Loucy (cell line): ENCODE results near the gene SASH1.

ENCODE experiments used
- H2AFZ ChIP-seq: fragments of 200-600 bp; sonication (generic); 2 replicates; pipeline ENCODE4 v1.6.0; 2016; ENCODE audit warnings: antibody characterized with exemption, mild to moderate bottlenecking, low read length, moderate library complexity
- H3F3A ChIP-seq: fragments of 200-600 bp; 2 replicates; pipeline ENCODE4 v1.6.0; 2016; ENCODE audit warnings: antibody characterized with exemption, low read depth, mild to moderate bottlenecking
- H3K27me3 ChIP-seq: fragments of 200-600 bp; sonication (generic); 2 replicates; pipeline ENCODE4 v1.6.1; 2014; ENCODE audit warnings: low read length, mild to moderate bottlenecking; ENCODE audit not compliant: insufficient read depth, poor library complexity, severe bottlenecking
- H3K36me3 ChIP-seq: fragments of 200-600 bp; sonication (generic); 2 replicates; pipeline ENCODE4 v1.6.1; 2016; ENCODE audit warnings: low read length; ENCODE audit not compliant: insufficient read depth
- H3K4me1 ChIP-seq: fragments of 200-600 bp; sonication (generic); 2 replicates; pipeline ENCODE4 v1.5.1; 2014; ENCODE audit warnings: low read length, mild to moderate bottlenecking; ENCODE audit not compliant: insufficient read depth, poor library complexity, severe bottlenecking
- H3K4me2 ChIP-seq: fragments of 200-600 bp; sonication (generic); 2 replicates; pipeline ENCODE4 v1.6.0; 2014; ENCODE audit warnings: antibody characterized with exemption, low read length, low read depth, mild to moderate bottlenecking; ENCODE audit not compliant: poor library complexity, severe bottlenecking
- H3K4me3 ChIP-seq: fragments of 200-600 bp; sonication (generic); 2 replicates; pipeline ENCODE4 v1.5.1; 2014; ENCODE audit warnings: low read length, mild to moderate bottlenecking, mixed read lengths; ENCODE audit not compliant: poor library complexity, severe bottlenecking
- H3K79me2 ChIP-seq: fragments of 200-600 bp; sonication (generic); 2 replicates; pipeline ENCODE4 v1.6.1; 2014; ENCODE audit warnings: low read length; ENCODE audit not compliant: insufficient read depth
- H3K9ac ChIP-seq: fragments of 200-600 bp; sonication (generic); 2 replicates; pipeline ENCODE4 v1.6.0; 2014; ENCODE audit warnings: mild to moderate bottlenecking, low read depth, low read length, moderate library complexity; ENCODE audit not compliant: poor library complexity, severe bottlenecking
- H3K9me2 ChIP-seq: fragments of 200-600 bp; sonication (generic); replicated peaks from 2 replicates; pipeline ENCODE4 v1.6.1; 2016; ENCODE audit warnings: low read depth, low read length, mixed read lengths
- H3K9me3 ChIP-seq: fragments of 200-600 bp; sonication (generic); 2 replicates; pipeline ENCODE4 v1.6.1; 2014; ENCODE audit warnings: mild to moderate bottlenecking, antibody characterized with exemption, low read length, low read depth; ENCODE audit not compliant: insufficient read depth
- H4K20me1 ChIP-seq: fragments of 200-600 bp; sonication (generic); 2 replicates; pipeline ENCODE4 v1.6.0; 2014; ENCODE audit warnings: antibody characterized with exemption, low read length, mild to moderate bottlenecking; ENCODE audit not compliant: insufficient read depth, poor library complexity, severe bottlenecking
- EZH2phosphoT487 ChIP-seq: fragments of 200-600 bp; IDR thresholded peaks from 2 replicates; pipeline ENCODE4 v1.6.1; 2018; ENCODE audit warnings: antibody characterized with exemption, mild to moderate bottlenecking, moderate library complexity, borderline replicate concordance
- TF ChIP-seq, protein P1 (sequence below): fragments of 200-600 bp; sonication (generic); conservative IDR thresholded peaks from 2 replicates; pipeline ENCODE4 v1.5.1; 2014; ENCODE audit warnings: mild to moderate bottlenecking, antibody characterized with exemption, low read length

The SASH1 gene

DNA sequence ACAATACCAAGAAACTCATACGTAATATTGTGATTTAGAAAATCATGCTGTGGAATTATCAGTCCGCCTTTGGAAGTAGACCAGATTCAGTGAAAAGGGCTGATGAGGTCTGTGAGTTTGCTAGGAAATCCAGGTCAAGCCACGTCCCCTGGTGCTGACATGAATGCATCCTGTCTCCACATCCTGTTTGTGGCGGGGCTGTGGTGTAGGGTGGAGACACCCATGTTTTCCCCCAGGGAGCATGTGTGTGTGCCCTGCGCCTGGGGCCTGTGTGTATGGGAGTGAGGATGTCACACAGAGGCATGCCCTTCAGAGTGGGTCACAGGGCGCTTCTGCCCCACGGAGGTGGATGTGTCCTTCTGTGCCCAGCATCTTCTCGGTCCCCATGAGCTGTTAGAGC, 109.1 kb downstream of the SASH1 start:
- Histone ChIP-seq H3K4me3 (no peak overlapping the region), H3K9me3 (no peaks in the 10 kb centered on the region), H2AFZ (no peak overlapping the region), H3K4me1 (peaks cover 21% of the 10 kb centered on the region), H3K9me2 (no peaks in the 10 kb centered on the region), H3K36me3 (no peaks in the 10 kb centered on the region), H3K9ac (no peak overlapping the region), H3F3A (no peaks in the 10 kb centered on the region), H3K27me3 (no peaks in the 10 kb centered on the region), H3K79me2 (no peaks in the 10 kb centered on the region), H3K4me2 (peak overlapping the region; percentile 30), H4K20me1 (no peaks in the 10 kb centered on the region)
- TF ChIP-seq, protein P1, sequence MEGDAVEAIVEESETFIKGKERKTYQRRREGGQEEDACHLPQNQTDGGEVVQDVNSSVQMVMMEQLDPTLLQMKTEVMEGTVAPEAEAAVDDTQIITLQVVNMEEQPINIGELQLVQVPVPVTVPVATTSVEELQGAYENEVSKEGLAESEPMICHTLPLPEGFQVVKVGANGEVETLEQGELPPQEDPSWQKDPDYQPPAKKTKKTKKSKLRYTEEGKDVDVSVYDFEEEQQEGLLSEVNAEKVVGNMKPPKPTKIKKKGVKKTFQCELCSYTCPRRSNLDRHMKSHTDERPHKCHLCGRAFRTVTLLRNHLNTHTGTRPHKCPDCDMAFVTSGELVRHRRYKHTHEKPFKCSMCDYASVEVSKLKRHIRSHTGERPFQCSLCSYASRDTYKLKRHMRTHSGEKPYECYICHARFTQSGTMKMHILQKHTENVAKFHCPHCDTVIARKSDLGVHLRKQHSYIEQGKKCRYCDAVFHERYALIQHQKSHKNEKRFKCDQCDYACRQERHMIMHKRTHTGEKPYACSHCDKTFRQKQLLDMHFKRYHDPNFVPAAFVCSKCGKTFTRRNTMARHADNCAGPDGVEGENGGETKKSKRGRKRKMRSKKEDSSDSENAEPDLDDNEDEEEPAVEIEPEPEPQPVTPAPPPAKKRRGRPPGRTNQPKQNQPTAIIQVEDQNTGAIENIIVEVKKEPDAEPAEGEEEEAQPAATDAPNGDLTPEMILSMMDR, result no peak
- no peak for TF ChIP-seq EZH2phosphoT487

DNA sequence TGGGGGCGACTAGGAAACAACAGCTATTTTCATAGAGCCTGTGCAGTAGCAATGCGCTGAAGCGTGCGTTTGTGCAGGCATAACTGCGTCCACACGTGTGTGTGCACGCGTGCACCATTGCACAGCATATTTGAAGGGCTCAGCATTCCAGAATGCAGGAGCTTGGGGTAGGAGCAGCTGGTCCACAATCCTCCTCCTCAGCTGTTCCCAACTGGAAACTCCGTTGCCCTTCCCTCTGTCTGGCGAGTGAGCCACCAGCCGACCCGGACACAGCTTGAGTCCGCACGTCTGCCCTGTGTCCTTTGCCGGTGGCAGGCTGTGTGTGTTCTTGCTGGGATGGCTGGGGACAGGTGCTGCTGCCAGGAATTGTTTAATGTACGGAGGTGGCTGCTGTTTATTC, 110.2 kb downstream of the SASH1 start:
- Histone ChIP-seq H3K36me3 (no peaks in the 10 kb centered on the region), H3K79me2 (no peaks in the 10 kb centered on the region), H3K9me3 (no peaks in the 10 kb centered on the region), H3K9ac (no peak overlapping the region), H3F3A (no peaks in the 10 kb centered on the region), H3K4me3 (no peak overlapping the region), H2AFZ (no peak overlapping the region), H3K4me2 (no peak overlapping the region), H3K27me3 (no peaks in the 10 kb centered on the region), H3K4me1 (peaks cover 21% of the 10 kb centered on the region), H4K20me1 (no peaks in the 10 kb centered on the region), H3K9me2 (no peaks in the 10 kb centered on the region)
- TF ChIP-seq EZH2phosphoT487, result no peak
- TF ChIP-seq, protein P1, result no peak

DNA sequence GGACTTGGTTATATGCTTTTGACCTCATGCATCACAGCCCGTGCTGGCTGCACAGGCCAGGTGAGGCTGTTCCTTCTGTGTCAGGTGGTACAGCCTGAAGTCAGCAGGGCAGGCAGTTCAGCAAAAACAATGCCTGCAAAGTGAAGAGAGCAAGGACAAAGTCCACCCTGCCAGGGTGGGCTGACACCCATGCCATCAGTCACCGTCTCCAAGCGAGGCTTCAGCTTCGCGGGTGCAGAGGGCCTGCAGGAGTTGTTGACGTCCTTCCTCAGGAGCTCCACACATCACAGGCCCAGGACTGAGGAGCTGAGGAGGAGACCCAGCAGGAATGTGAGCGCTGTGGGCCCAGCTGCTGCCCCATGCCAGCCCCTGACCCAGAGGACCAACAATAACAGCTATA, 111.3 kb downstream of the SASH1 start:
- H4K20me1 ChIP-seq, result no peaks in the 10 kb centered on the region
- H3F3A ChIP-seq, result no peaks in the 10 kb centered on the region
- H3K9me2 ChIP-seq, result no peaks in the 10 kb centered on the region
- no peak for TF ChIP-seq EZH2phosphoT487
- TF ChIP-seq, protein P1, result no peak
- H3K9me3 ChIP-seq, result no peaks in the 10 kb centered on the region
- no peaks in the 10 kb centered on the region for H3K36me3 ChIP-seq
- H3K79me2 ChIP-seq, result no peaks in the 10 kb centered on the region
- H3K4me2 ChIP-seq, result no peak overlapping the region
- H3K27me3 ChIP-seq, result no peaks in the 10 kb centered on the region
- no peak overlapping the region for H3K9ac ChIP-seq
- H3K4me3 ChIP-seq, result no peak overlapping the region
- no peak overlapping the region for H2AFZ ChIP-seq
- H3K4me1 ChIP-seq, result peaks cover 18% of the 10 kb centered on the region
